HG03520 (cell line): ENCODE results near the gene LNPEP.

ENCODE experiments used
- ATAC-seq: cut with Tn5 transposase; IDR thresholded peaks from one replicate; pipeline ENCODE4 v1.9.1; 2021; ENCODE audit warnings: mild to moderate bottlenecking, moderate library complexity; ENCODE audit not compliant: unreplicated experiment

The LNPEP gene

DNA sequence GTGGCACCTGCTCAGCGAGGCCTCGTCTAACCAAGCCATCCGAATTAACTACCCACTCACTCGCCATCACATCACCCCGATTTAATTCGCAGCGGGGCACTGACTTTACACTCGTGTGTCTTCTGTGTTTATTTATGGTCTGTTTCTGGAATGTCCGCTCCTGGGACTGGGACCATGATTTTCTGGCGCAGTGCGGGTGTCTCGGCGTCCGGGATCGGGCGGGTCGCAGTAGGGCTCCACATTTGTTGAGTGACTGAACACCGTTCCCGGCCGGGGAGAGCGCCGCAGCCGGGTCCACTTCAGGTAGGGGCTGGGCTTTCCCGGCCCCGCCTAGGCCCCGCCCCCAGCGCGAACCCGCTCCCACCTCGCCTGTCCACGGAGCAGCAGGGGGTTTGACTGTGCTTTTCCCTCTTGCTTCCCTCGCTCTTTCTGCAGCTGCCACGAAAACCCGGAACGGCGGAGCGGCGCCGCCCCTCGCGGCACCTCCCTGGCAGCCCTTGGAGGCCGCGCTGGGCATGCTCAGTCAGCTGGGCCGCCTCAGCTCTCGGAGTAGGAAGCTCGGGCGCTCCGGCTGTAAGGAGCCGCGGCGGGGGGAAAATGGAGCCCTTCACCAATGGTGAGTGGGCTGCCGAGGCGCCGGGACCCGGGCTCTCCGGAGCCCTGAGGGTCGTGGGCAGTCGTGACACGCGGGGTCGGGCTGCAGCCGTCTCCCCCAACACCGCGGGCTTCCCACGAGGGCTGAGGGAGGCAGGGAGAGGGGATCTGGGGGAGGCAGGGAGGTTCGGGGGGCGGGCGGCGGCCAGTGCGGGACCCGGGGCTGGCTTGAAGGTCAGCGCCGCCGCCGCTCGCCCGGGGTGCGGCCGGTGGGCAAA is at the start of gene LNPEP:
Gene LNPEP, plus strand, starts transcription at position 522 of the 872 bp plus-strand sequence. Its CDS starts 76 bp downstream, at position 598.
- peak; percentile 38 for ATAC-seq

DNA sequence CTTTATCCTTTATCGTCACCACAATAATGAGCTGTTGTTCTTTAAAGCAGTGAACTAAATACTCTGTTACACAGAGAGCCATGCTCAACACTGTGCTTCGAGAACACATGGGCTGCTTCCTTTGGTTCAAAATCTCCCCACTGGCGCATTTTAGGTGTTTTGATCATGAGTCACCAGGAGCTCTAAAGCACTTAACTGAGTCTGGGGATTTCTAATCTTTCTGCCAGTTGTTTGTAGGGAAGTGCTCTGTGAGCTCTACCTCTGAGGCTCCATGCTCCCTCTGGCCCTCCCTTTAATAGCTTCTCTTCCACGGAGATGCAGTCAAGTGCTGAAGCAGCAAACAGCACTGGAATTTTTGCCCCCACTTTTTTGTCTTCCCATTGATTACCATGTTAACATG is 42.5 kb upstream of the LNPEP start:
- no peak for ATAC-seq

DNA sequence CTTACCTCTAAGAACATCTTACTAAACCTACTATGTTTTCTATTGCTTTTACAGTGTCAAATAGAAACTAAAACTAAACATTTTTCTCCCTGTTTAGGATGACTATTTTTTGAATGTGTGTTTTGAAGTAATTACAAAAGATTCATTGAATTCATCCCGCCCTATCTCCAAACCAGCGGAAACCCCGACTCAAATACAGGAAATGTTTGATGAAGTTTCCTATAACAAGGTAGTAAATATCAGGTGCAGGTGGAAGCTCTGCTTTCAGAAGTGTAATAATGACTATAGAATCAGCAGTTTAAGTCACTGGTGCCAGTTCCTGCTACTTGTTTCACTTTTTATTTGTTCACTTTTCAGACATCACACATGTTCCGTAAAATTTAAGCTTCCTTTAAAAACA is 39.6 kb upstream of the LNPEP start:
- ATAC-seq = peak; percentile 90

DNA sequence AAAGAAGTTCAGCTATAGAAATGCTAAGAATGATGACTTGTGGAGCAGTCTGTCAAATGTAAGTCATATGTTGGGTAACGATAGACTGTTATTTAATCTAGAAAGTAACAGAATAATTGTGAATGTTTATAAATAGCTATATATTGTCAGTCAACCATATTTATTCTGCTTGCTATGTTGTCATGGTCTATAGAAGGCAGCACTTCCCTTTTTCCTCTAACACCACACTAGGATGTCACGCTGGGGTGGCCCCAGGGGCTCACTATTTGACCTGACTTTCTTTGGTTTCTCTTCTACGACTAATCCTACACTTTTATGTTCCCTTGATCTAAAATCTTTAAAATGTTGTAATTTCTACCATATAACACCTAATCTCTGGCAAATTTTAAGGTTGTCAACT is 39.1 kb upstream of the LNPEP start:
- peak; percentile 87 for ATAC-seq

DNA sequence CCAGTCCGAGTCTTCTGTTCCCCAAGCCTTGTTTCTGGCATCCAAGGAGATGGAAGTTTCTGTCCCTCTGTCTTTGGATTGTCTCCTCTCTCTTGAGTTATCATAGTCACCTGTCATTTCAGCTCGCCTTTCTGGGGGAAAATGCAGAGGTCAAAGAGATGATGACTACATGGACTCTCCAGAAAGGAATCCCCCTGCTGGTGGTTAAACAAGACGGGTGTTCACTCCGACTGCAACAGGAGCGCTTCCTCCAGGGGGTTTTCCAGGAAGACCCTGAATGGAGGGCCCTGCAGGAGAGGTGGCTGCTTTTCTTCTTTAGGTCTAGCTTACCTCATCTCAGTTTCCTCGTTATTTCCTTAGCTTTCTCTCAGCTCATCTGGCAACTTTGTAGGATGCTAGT is 34.5 kb upstream of the LNPEP start:
- ATAC-seq = no peak

GRCh38 chr5:96901841-96902240 is 34.0 kb upstream of the LNPEP start:
- no peak for ATAC-seq

DNA sequence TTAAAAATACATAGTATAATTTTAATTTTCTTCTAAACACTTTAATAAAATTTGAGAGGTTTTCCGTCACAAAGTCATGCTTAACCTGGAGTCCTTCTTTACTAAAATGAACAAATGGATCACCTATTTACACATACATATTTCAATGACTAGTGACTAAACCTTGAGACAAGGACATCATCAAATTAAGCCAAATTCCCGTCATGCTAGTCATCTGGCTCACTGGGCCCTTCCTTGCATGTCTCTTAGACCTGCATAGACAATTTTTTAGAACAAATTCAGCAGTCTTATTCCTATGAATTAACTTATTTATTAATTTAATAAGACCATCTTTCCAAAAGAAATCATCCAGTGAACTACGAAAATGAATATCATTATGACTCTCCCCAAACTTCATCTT is 33.0 kb upstream of the LNPEP start:
- no peak for ATAC-seq

- ATAC-seq = no peak
Observed at GRCh38 chr5:96903300-96903699, 32.6 kb upstream of the LNPEP start.

DNA sequence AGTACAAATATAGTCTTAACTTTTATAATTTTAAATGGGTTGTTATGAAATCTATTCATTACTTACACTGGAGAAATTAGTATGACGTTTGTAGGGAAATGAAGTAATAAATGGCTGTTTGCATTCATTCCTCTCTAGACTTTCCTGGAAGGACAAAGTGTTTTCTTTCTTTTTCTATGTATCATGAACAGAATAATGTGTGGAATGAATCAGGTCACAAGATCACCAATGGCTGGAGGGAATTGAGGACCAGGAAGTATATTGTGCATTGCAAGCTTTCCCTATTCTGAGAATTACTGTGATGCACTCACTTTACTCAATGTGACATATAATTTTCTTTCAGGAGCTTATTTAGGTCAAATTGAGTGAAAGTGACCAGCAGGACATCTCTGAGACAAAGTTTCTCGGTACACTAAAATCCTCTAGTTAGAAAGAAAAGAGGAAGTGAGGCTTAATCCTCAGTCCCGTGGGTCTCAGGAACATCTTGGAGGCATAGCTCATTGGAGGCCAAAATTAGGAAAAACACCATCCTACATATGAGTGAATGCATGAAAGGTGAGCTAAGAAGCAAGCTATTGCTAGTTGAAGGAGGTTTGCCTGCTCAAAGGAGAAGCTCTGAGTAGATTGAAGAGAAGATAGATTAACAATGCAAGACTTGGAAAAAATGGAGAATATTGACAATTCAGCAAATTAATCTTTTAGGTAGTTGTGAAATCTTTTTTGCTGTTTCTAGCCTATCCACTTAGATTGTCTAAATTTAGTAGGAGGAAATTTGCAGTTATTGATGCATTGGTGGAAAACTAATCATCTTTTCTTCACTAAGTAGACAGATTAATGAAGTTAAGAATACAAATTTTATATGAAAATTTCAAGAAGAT is 31.6 kb upstream of the LNPEP start:
- ATAC-seq = no peak

DNA sequence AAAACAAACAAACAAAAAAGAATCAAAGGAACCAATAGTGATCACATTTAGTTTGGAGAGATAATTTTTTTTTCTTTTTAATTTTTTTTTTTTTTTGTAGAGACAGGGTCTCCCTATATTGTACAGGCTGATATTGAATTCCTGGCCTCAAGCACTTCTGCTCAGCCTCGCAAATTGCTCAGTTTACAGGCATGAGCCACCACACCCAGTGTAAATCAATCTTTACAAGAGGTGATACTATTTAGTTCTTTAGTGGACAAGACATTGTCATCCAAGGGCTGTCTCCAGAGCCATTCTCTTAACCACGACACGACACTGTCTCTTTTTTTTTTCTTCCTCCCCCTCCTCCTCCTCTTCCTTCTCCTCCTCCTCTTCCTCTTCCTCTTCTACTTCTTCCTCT is 30.0 kb upstream of the LNPEP start:
- ATAC-seq = no peak

DNA sequence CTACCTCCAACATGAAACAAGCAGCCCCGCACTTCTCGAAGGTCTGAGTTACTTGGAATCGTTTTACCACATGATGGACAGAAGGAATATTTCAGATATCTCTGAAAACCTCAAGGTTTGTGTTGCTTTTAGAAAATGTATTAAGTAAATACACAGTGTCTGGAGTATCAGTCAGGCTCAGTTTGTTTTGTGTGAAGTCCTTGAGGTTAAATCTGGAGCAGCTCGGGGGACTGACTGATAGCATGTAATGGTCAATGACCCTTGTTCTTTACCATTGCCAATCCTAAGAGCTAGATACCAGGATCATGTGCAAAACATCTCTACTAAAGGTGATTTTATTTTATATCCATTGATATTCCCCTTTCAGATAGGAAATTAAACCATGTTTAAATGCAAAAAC is 26.9 kb upstream of the LNPEP start:
- no peak for ATAC-seq

DNA sequence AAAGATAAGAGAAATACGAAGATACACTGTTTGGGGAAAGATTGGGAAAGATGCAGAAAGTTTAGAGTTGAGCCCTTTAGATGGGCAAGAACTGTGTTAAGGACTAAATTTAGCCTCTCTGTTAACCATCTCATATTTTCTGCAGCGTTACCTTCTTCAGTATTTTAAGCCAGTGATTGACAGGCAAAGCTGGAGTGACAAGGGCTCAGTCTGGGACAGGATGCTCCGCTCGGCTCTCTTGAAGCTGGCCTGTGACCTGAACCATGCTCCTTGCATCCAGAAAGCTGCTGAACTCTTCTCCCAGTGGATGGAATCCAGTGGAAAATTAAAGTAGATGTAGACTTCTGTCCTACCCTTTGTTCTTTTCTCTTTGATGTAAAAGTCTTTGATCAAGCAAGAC is 26.4 kb upstream of the LNPEP start:
- no peak for ATAC-seq

GRCh38 chr5:96911139-96911538 is 24.7 kb upstream of the LNPEP start:
- no peak for ATAC-seq

DNA sequence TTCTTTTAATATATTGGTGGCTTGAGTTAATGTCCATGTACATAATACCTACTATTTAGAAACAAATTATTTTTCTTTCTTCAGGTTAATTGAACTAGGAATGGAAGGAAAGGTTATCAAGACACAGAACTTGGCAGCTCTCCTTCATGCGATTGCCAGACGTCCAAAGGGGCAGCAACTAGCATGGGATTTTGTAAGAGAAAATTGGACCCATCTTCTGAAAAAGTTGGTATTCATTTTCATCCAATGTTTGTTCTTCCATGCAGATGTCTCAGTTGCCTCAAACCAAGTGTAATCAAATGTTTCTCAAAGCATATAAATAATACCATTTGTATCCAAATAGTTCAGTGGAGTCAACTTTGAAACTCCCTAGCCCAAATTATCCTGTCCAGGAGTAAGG is 22.6 kb upstream of the LNPEP start:
- ATAC-seq = no peak

DNA sequence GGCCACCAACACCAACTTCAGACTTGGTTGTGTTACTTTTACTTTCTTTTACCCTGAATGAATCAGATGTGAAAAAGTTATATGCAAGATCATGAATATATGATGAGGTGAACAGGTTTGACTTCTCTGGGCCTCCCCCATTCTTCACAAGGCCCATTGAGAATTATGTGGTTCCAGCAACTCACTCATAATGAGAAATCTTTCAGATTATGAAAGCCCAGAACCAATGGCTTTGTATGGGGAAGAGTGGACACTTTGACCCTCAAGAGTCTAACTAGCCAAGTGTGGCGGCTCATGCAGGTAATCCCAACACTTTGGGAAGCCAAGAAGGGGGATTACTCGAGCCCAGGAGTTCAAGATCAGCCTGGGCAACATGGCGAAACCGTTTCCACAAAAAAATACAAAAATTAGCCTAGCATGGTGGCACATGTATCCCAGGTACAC is 16.1 kb upstream of the LNPEP start:
- ATAC-seq = peak; percentile 53

- no peak for ATAC-seq
Observed at GRCh38 chr5:96920744-96921355, 15.0 kb upstream of the LNPEP start.

DNA sequence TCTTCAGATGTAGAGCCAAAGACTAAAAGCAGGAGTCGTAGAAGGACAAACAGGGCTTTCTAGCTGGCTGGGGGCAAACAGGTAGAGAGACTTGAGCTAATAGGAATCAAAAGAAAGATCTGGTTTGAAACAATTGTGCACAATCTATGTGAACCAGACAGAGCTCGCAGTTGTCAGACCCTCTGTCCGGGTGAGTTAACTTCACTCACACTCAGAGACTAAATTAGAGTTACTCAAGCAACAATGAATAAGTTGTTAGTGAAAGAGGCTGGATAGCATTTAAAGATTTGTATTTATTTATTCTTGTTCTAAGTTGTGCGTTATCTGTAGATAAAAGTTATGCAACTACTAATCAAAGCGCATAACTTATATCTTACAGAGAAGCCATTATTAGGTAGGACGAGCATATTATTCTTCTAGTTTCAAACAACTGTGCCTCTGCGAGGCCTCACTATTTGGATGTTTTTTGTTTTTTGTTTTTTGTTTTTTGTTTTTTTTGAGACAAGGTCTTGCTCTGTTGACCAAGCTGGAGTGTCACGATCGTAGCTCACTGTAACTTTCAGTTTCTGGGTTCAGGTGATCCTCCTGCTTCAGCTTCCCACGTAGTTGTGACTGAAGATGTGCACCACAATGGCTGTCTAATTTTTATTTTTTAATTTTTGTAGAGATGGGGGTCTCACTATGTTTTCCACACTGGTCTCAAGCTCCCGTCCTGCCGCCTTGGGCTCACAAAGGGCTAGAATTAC is 13.2 kb upstream of the LNPEP start:
- no peak for ATAC-seq

- no peak for ATAC-seq
Observed at GRCh38 chr5:96924016-96924443, 11.8 kb upstream of the LNPEP start.

- ATAC-seq = no peak
Observed at GRCh38 chr5:96926276-96926675, 9.6 kb upstream of the LNPEP start.

DNA sequence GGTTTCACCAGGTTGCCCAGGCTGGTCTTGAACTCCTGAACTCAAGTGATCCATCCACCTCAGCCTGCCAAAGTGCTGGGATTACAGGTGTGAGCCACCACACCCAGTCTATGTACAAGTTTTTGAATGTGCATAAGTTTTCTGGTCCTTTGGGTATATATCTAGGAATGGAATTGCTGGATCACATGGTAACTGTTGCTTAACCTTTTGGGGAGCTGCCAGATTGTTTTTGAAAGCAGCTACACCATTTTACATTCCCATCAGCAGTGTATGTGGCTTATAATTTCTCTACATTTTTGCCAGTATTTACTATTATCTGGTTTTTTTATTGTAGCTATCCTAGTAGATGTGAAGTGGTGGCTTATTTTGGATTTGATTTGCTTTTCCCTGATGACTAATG is 8.9 kb upstream of the LNPEP start:
- ATAC-seq = no peak
